GM20000 (cell line): ENCODE results near the gene ACSS3.
"Not testable (repeated sequence)": the region's sequence is repeated elsewhere in the genome, so short reads cannot be mapped to it uniquely, and the experiment has no call there.

ENCODE experiments used
- DNase-seq: peaks from one replicate; pipeline ENCODE4 v3.0.0; 2012; ENCODE audit warnings: low spot score
- TF ChIP-seq, protein P1 (sequence below): IDR thresholded peaks from 2 replicates; pipeline ENCODE4 v1.5.1; 2012; ENCODE audit warnings: mild to moderate bottlenecking, control low read depth; ENCODE audit errors: extremely low read depth, missing control alignments

ACSS3 gene

DNA sequence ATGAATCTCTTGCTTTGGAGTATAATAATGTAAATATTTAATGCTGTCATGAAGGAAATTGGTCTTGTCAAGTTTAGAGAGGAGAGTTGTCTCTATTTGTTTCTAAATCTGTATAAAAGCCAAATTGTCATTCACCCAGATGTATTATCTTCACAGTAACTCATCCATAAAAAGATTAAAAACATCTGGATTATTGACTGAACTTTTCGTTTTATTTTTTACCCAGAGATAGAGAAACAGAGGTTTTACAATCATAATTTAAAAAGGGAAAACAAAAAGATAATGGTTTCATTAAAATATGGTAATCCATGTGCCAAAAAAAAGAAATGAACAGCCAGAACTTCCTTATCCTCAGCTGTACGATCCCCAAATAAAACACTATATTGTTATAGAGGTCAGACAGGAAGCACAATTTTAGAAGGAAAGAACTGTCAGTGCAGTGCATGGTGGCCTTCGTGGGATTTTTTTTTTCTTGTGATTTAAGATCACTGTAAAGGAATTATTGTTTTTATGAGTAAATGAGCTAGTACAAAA, 125.9 kb downstream of the ACSS3 start:
- TF ChIP-seq, protein P1, sequence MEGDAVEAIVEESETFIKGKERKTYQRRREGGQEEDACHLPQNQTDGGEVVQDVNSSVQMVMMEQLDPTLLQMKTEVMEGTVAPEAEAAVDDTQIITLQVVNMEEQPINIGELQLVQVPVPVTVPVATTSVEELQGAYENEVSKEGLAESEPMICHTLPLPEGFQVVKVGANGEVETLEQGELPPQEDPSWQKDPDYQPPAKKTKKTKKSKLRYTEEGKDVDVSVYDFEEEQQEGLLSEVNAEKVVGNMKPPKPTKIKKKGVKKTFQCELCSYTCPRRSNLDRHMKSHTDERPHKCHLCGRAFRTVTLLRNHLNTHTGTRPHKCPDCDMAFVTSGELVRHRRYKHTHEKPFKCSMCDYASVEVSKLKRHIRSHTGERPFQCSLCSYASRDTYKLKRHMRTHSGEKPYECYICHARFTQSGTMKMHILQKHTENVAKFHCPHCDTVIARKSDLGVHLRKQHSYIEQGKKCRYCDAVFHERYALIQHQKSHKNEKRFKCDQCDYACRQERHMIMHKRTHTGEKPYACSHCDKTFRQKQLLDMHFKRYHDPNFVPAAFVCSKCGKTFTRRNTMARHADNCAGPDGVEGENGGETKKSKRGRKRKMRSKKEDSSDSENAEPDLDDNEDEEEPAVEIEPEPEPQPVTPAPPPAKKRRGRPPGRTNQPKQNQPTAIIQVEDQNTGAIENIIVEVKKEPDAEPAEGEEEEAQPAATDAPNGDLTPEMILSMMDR, result no peak
- no peak for DNase-seq

DNA sequence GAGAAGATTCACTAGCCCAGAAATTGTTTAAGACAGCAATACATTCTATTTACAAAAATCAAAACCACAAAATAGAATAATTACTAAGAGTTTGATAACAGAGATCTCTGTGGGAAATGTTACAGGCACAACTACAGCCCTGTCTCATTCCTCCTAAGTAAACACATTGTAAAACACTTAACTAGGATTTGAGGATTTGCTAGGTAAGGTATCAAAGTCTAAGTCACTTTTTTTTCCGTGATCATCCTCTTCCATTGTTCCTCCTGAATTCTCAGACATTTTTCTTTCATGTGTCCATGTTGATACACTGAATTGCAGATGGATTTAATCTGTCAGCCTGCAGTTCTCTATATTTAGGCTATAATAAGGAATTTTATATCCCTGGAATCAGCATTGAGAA, 127.5 kb downstream of the ACSS3 start:
- DNase-seq, result no peak
- TF ChIP-seq, protein P1, result no peak

DNA sequence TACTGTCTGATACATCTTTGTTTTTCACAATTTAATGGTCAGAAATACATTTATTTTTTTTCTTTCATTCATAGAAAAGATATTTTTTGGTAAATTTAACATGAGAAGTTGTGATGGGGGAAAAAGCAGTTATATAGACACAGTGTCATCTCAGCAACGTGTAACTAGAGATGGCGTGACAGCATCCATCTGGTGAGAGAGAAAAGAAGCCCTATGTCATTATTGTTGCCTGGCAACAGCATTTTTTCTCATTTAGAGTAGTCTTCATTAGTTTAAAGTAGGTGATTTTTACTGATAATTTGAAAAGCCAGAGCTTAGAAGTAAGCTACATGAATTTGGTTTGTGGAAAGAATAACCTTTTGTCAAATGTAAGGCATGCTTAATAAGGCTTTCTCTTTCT, 128.6 kb downstream of the ACSS3 start:
- TF ChIP-seq, protein P1, result no peak
- no peak for DNase-seq

DNA sequence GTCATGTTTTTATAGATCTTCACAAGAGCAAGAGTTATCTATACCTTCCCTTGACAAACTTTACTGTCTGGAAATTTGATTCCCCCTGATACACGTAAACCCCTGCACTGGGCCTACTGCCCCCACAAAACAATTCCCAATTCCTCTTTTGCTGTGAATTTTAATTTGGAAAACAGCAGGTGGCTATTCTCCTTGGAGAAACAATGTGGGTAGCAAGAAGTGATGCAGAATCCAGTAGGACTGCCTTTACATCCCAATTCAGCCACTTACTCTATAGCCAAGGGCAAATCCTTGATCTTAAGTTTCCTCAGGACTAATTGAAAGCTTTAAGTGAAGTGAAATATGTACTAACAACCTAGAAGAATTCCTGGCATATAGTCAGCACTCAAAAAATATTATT, 129.3 kb downstream of the ACSS3 start:
- no peak for DNase-seq
- TF ChIP-seq, protein P1, result no peak

DNA sequence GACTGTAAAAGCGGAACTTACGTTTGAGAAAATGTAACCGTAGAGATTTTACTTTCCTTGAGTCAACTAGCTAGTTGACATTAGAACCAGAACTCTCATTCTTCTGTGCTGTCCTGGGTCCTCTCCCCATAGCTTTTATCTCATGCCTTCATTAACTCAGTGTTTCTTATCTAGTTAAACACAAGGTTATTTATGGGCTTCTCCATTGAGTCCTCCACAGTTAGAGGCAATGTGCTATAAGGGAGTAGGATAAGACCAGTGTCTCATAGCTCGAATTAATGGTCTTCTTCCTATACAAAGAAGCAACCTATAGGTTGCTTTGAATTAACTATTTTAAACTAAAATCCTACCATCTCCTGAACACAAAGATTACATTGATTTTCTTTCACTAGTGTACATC, 129.8 kb downstream of the ACSS3 start:
- DNase-seq, result no peak
- TF ChIP-seq, protein P1, result no peak

DNA sequence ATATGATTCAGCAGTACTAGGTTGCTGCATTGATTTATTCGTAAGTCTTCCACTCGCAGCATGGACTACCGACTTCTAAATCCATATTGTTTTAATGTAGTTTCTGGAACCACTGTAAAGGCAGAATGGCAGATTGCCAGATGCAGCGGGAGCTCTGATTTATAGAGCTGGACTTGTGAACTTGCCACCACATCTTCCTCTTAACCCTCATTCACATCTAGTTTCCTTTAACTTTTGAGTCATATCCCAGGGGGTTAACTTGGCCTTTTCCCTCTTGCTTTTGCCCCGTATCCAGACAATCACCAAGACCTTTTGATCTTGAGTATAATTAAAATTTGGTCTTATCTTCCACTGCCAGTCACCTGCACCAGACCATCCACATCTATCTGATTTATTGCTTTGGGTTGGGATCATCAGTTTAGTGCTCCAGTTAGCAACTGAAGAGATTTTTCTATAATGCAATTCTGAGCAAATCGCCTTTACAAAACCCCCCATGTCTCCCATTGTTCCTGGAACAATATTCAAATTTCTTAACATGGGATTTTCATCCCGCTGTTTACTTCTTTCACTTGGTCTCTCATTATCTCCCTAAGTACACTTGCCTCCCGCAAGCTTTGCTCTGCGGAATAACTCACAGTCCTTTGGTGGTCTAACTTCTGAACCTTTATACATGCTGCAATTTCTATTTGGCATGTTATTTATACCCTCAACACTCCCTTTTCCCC, 130.5 kb downstream of the ACSS3 start:
- TF ChIP-seq, protein P1, result no peak
- no peak for DNase-seq

DNA sequence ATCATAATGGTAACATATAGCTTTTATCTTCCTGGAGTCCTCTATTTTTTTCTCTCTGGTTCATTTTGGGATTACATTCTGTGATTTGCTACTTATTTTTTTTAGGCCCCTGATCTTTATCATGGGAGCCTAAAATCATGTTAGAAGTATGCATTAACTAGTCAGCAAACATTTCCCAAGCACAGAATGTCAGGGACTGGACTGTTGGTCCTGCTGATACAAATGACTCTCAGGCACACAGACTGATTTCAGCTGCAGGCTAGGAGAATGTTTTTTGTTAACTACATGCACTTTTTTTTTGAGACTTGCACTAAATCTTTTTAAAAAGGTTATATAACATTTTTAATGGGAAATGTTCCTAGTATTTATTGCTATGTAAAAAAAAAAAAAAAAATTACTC, 131.1 kb downstream of the ACSS3 start:
- no peak for DNase-seq
- TF ChIP-seq, protein P1, result no peak

DNA sequence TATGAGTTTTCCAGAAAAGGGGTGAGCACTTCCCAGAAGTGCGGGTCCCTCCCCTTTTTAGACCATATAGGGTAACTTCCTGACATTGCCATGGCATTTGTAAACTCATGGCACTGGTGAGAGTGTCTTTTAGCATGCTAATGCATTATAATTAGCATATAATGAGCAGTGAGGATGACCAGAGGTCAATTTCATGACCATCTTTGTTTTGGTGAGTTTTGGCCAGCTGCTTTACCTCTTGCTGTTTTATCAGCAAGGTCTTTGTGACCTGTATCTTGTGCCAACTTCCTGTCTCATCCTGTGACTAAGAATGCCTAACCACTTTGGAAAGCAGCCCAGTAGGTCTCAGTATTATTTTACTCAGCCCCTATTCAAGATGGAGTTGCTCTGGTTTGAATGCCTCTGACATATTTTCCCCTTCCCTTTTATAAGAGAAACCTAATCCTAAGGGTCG, 131.9 kb downstream of the ACSS3 start:
- DNase-seq, result not testable (repeated sequence)
